SKM-1 treated with dmso at 0.1 percent for 144 hours (cell line): ENCODE data around the gene KRT34.

ENCODE experiments used
- DNase-seq: peaks from one replicate; lab custom pipeline; 2025; ENCODE audit not compliant: unreplicated experiment; lab: John Stamatoyannopoulos, UW

KRT34 gene

GRCh38 chr17:41333836-41334235, 48.3 kb downstream of the KRT34 start:
- DNase-seq, result no peak

DNA sequence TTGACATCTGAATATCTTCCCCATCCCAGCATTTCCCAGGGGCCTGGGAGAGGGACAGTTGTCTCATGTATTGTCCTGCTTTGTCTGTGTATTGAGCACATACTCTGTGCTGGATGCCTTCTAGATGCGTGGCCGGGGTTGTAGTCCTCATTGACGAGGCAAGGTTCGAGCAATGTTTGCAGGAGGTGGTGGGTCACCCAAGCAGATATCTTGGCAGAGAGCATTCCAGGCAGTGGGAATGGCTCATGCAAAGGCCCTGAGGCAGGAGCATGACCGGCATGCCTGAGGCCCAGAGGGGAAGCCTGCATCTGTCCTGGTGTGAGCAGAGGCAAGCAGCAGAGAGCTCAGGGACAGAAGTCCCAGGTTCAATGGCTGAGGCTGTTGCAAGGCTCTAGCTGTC, 49.0 kb downstream of the KRT34 start:
- no peak for DNase-seq

GRCh38 chr17:41332239-41332638, 49.9 kb downstream of the KRT34 start:
- DNase-seq, result no peak

- DNase-seq, result no peak
Observed at GRCh38 chr17:41331606-41332005, 50.5 kb downstream of the KRT34 start.

GRCh38 chr17:41329279-41329948, 52.7 kb downstream of the KRT34 start:
- no peak for DNase-seq

DNA sequence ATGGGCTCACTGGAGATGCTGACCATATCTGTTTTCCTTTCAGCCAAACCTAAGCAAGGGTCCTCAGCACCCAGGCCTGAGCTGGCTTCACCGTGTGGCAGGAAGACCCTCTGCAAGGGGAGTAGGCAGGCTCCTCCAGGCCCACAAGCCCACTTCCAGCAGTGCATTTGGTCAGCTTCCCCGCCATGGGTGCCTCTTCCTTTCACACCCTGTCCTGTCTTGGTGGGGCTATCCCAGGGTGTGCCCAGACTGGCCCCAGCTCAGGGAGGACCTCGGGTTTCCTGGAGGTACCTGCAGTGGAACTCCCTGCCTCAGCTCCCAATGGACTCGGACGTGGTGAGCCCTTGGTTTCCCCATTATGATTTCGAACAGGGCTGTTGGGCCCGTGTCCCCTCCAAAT, 53.9 kb downstream of the KRT34 start:
- DNase-seq, result no peak
